CD14-positive monocyte (primary cell): ENCODE results near the gene HAGH. TPM values are rescaled to one million over a fixed set of nuclear protein-coding genes. Genes with fewer than 3 reads are reported as not detected.

Source experiments
- DNase-seq, 3 donors: peaks; one replicate each; pipeline ENCODE4 v3.0.0-alpha.2; 2011 to 2022
- H2AFZ ChIP-seq: 2 replicates; pipeline ENCODE4 v1.6.0; 2012; ENCODE audit warnings: mild to moderate bottlenecking, low read depth, low read length, inconsistent platforms; ENCODE audit not compliant: insufficient read depth, poor library complexity, severe bottlenecking
- H3K27ac ChIP-seq, 2 donors: 1 replicate in 1 of 2; 2 replicates in 1 of 2; pipeline ENCODE4 v1.5.1; 2012 to 2013; ENCODE audit warnings: low read length in 2 of 2, control low read depth in 1 of 2, inconsistent platforms in 1 of 2, low read depth in 1 of 2, mild to moderate bottlenecking in 1 of 2
- H3K27me3 ChIP-seq, 2 donors: one replicate each; pipeline versions ENCODE4 v1.6.0 to v1.6.1; 2011 to 2013; ENCODE audit warnings: low read length in 2 of 2; ENCODE audit not compliant: control insufficient read depth in 2 of 2, insufficient read depth in 2 of 2
- H3K36me3 ChIP-seq, 2 donors: replicated peaks in 1 of 2; 1 replicate in 1 of 2; 2 replicates in 1 of 2; pipeline versions ENCODE4 v1.5.1 to v1.6.1; 2012 to 2013; ENCODE audit warnings: low read length in 2 of 2, control low read depth in 1 of 2, inconsistent platforms in 1 of 2, mild to moderate bottlenecking in 1 of 2; ENCODE audit not compliant: insufficient read depth in 2 of 2, control insufficient read depth in 1 of 2
- H3K4me1 ChIP-seq, 2 donors: 1 replicate in 1 of 2; 2 replicates in 1 of 2; pipeline versions ENCODE4 v1.5.1 to v1.6.1; 2012 to 2013; ENCODE audit warnings: low read length in 2 of 2, control low read depth in 1 of 2, inconsistent platforms in 1 of 2, mild to moderate bottlenecking in 1 of 2, moderate library complexity in 1 of 2; ENCODE audit not compliant: insufficient read depth in 2 of 2, control insufficient read depth in 1 of 2
- H3K4me2 ChIP-seq: replicated peaks from 2 replicates; pipeline ENCODE3; 2012; ENCODE audit warnings: low read length, moderate library complexity, mild to moderate bottlenecking; ENCODE audit not compliant: poor library complexity, severe bottlenecking; ENCODE audit errors: extremely low read depth
- H3K4me3 ChIP-seq, 3 experiments: fragments of 200-600 bp in 1 of 3; sonication (generic) in 1 of 3; replicated peaks in 1 of 3; 1 replicate in 2 of 3; 2 replicates in 1 of 3; pipeline ENCODE4 v1.5.1; 2011 to 2013; ENCODE audit warnings: low read length in 3 of 3, mild to moderate bottlenecking in 3 of 3, control low read depth in 2 of 3, low read depth in 2 of 3, inconsistent platforms in 1 of 3, moderate library complexity in 1 of 3
- H3K79me2 ChIP-seq: 2 replicates; pipeline ENCODE4 v1.6.0; 2012; ENCODE audit warnings: mild to moderate bottlenecking, control low read depth, inconsistent platforms, low read length, moderate library complexity; ENCODE audit not compliant: insufficient read depth
- H3K9ac ChIP-seq: 2 replicates; pipeline ENCODE4 v1.6.0; 2017; ENCODE audit warnings: low read length, mild to moderate bottlenecking; ENCODE audit not compliant: insufficient read depth, poor library complexity, severe bottlenecking
- H3K9me3 ChIP-seq, 2 donors: replicated peaks in 1 of 2; 1 replicate in 1 of 2; 2 replicates in 1 of 2; pipeline versions ENCODE4 v1.5.1 to v1.6.1; 2012 to 2013; ENCODE audit warnings: low read length in 2 of 2, control low read depth in 1 of 2; ENCODE audit not compliant: control insufficient read depth in 1 of 2, insufficient read depth in 1 of 2
- H4K20me1 ChIP-seq: 2 replicates; pipeline ENCODE4 v1.6.0; 2012; ENCODE audit warnings: mild to moderate bottlenecking, low read length, control low read depth, moderate library complexity; ENCODE audit not compliant: insufficient read depth
- H3K27ac Mint-ChIP-seq, 7 donors: one replicate each; pipeline ENCODE4 v1.8.0; 2020; ENCODE audit warnings: mild to moderate bottlenecking in 7 of 7, mixed read lengths in 7 of 7, moderate library complexity in 6 of 7, inconsistent platforms in 2 of 7
- H3K27me3 Mint-ChIP-seq, 3 donors: one replicate each; pipeline ENCODE4 v1.8.0; 2021 to 2022; ENCODE audit warnings: low read depth in 3 of 3, mild to moderate bottlenecking in 3 of 3, mixed read lengths in 3 of 3, moderate library complexity in 3 of 3, inconsistent platforms in 1 of 3
- H3K36me3 Mint-ChIP-seq, 2 donors: one replicate each; pipeline ENCODE4 v1.8.0; 2020; ENCODE audit warnings: mixed read lengths in 2 of 2, inconsistent platforms in 1 of 2, mild to moderate bottlenecking in 1 of 2
- H3K4me1 Mint-ChIP-seq: one replicate; pipeline ENCODE4 v1.8.0; 2020; ENCODE audit warnings: mild to moderate bottlenecking, mixed read lengths
- H3K4me3 Mint-ChIP-seq, 2 donors: one replicate each; pipeline ENCODE4 v1.8.0; 2020; ENCODE audit warnings: mild to moderate bottlenecking in 2 of 2, mixed read lengths in 2 of 2, moderate library complexity in 1 of 2
- H3K9me3 Mint-ChIP-seq, 7 donors: one replicate each; pipeline ENCODE4 v1.8.0; 2020 to 2022; ENCODE audit warnings: mixed read lengths in 7 of 7, mild to moderate bottlenecking in 6 of 7, moderate library complexity in 6 of 7, inconsistent platforms in 2 of 7
- WGBS: methylation state at CpG from one replicate; pipeline ENCODE4 v1.1.5; 2013; ENCODE audit warnings: missing lambda C conversion rate; ENCODE audit not compliant: insufficient coverage; 5-methylcytosine and 5-hydroxymethylcytosine counted together
- intact Hi-C, 2 donors: fragments of 100-400 bp; cut with micrococcal nuclease; formaldehyde crosslinking; loops; one replicate each; pipeline versions ENCODE4 v1.15.0 to v1.15.1; 2023
- polyA plus RNA-seq, 3 donors: library from polyadenylated mRNA; depleted of rRNA in 1 of 3; unstranded in 2 of 3; stranded (reverse) in 1 of 3; fragments of 300-500 nt in 2 of 3; fragments of >200 nt in 1 of 3; fragmentation: Illumina TruSeq in 2 of 3; gene quantifications; 1 replicate in 2 of 3; 2 replicates in 1 of 3; pipeline ENCODE4 v1.2.3, GENCODE V29; 2012 to 2021
- TF ChIP-seq, protein P1 (sequence below): fragments of 200-600 bp; IDR thresholded peaks from one replicate; pipeline ENCODE4 v1.8.0; 2022; ENCODE audit warnings: antibody characterized with exemption, mild to moderate bottlenecking

The HAGH gene
- polyA plus RNA-seq, 3 donors: 42.6 to 82.1 (median 47.7) TPM

DNA sequence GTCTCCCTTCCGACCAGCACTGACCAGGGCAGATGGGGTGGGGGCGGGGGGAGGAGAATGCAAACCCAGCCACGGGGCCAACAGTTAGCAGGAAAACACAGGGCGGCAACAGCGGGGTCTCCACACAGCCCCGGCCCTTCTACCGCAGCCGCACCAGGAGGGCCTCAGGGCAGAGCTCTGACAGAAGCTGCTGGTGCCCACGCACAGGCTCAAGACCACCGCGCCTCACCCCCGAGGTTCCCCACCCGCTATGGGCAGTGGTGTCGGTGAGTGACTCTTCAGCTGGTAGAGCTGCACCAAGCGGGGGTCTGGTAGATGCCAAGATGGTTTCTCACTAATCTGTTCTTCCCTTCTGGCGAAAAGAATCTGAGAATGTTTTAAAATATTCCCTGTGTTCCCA lies 16.1 kb downstream of the HAGH start:
- no peak overlapping the region for H3K4me3 Mint-ChIP-seq
- Histone ChIP-seq H2AFZ (no peak overlapping the region), H3K4me2 (no peak overlapping the region), H3K36me3 (peaks cover 46 to 64% of the 10 kb centered on the region in 2 donors), H3K27me3 (no peaks in the 10 kb centered on the region), H3K4me3 (no peak overlapping the region), H3K27ac (no peak overlapping the region), H3K4me1 (no peaks in the 10 kb centered on the region), H3K79me2 (no peaks in the 10 kb centered on the region), H3K9ac (no peak overlapping the region), H3K9me3 (no peaks in the 10 kb centered on the region), H4K20me1 (peaks cover 19% of the 10 kb centered on the region)
- H3K9me3 Mint-ChIP-seq: peaks cover 0 to 2% (median 0%) of the 10 kb centered on the region in 7 donors
- H3K36me3 Mint-ChIP-seq: peaks cover 53 to 83% of the 10 kb centered on the region in 2 donors
- intact Hi-C loops: no loop called here
- no peaks in the 10 kb centered on the region for H3K27me3 Mint-ChIP-seq
- H3K27ac Mint-ChIP-seq: no peak overlapping the region
- H3K4me1 Mint-ChIP-seq: no peaks in the 10 kb centered on the region
- DNase-seq: no peak
- TF ChIP-seq, protein P1, sequence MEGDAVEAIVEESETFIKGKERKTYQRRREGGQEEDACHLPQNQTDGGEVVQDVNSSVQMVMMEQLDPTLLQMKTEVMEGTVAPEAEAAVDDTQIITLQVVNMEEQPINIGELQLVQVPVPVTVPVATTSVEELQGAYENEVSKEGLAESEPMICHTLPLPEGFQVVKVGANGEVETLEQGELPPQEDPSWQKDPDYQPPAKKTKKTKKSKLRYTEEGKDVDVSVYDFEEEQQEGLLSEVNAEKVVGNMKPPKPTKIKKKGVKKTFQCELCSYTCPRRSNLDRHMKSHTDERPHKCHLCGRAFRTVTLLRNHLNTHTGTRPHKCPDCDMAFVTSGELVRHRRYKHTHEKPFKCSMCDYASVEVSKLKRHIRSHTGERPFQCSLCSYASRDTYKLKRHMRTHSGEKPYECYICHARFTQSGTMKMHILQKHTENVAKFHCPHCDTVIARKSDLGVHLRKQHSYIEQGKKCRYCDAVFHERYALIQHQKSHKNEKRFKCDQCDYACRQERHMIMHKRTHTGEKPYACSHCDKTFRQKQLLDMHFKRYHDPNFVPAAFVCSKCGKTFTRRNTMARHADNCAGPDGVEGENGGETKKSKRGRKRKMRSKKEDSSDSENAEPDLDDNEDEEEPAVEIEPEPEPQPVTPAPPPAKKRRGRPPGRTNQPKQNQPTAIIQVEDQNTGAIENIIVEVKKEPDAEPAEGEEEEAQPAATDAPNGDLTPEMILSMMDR: no peak
- 99% methylated on average over 12 of the region's 16 CpGs for WGBS

DNA sequence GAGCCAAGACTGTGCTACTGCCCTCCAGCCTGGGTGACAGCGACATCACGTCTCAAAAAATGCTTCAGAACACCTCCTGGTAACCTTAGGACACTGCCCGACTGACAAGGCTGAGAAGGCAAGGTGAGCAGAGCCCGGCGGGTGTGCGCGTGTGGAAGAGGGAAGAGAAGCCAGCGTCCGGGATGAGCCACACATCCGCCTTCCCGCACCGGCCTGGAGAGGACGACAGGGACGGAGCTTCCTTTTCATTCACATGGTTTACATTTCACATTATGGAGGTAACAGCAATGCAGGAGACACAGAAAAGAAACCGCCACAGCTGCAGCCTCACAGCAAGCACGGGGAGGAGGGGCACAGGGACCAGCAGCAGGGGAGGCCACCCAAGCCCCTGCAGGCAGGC lies 16.5 kb downstream of the HAGH start:
- H3K36me3 Mint-ChIP-seq: peaks cover 49 to 80% of the 10 kb centered on the region in 2 donors
- TF ChIP-seq, protein P1: no peak
- H3K9me3 ChIP-seq: no peaks in the 10 kb centered on the region
- intact Hi-C loops: no loop called here
- no peaks in the 10 kb centered on the region for H3K27me3 Mint-ChIP-seq
- DNase-seq: no peak
- no peak overlapping the region for H3K4me3 ChIP-seq
- no peaks in the 10 kb centered on the region for H3K4me1 ChIP-seq
- H3K4me3 Mint-ChIP-seq: no peak overlapping the region
- H3K27me3 ChIP-seq: no peaks in the 10 kb centered on the region
- H3K9ac ChIP-seq: no peak overlapping the region
- H3K36me3 ChIP-seq: peaks cover 42 to 60% of the 10 kb centered on the region in 2 donors
- no peak overlapping the region for H3K27ac Mint-ChIP-seq
- H4K20me1 ChIP-seq: peaks cover 17% of the 10 kb centered on the region
- H3K4me2 ChIP-seq: no peak overlapping the region
- H3K9me3 Mint-ChIP-seq: peaks cover 0 to 2% (median 0%) of the 10 kb centered on the region in 7 donors
- 98% methylated on average over 5 of the region's 16 CpGs for WGBS
- H3K79me2 ChIP-seq: no peaks in the 10 kb centered on the region
- no peaks in the 10 kb centered on the region for H3K4me1 Mint-ChIP-seq
- H2AFZ ChIP-seq: no peak overlapping the region
- no peak overlapping the region for H3K27ac ChIP-seq
